GM12878 (cell line): ENCODE measurements around the gene CHL1. TPM values are rescaled to one million over a fixed set of nuclear protein-coding genes. Genes with fewer than 3 reads are reported as not detected.

Experiments used
- ATAC-seq: fragments of 200-7000 bp; cut with Tn5 transposase; 3 replicates; pipeline ENCODE4 v1.9.1; 2020; ENCODE audit warnings: mild to moderate bottlenecking, moderate library complexity
- BruUV-seq: library from RNA; stranded (reverse); fragments of 400-500 nt; replicated peaks from 2 replicates; lab custom pipeline; 2021; lab: Mats Ljungman, UMichigan
- CTCF ChIA-PET: fragments of 300-600 bp; sonication (Branson Sonifier 250); formaldehyde crosslinking; extraction: SDS; loops from one replicate; lab custom pipeline; 2021; ENCODE audit warnings: inconsistent platforms; lab: Yijun Ruan, JAX
- POLR2A ChIA-PET: fragments of 350-600 bp; formaldehyde crosslinking; extraction: SDS; loops from one replicate; lab custom pipeline; 2021; ENCODE audit warnings: inconsistent platforms; lab: Charles Lee
- RAD21 ChIA-PET: fragments of 300-600 bp; sonication (Branson Sonifier 250); formaldehyde crosslinking; loops from one replicate; lab custom pipeline; 2023; ENCODE audit warnings: antibody characterized with exemption; ENCODE audit not compliant: unreplicated experiment; lab: Charles Lee
- SMC1A ChIA-PET: fragments of 300-600 bp; sonication (Branson Sonifier 250); formaldehyde crosslinking; loops from one replicate; lab custom pipeline; 2023; ENCODE audit not compliant: unreplicated experiment, uncharacterized antibody; lab: Charles Lee
- DNase-seq: peaks from one replicate; pipeline ENCODE4 v3.0.0-alpha.2; 2011; ENCODE audit warnings: low read depth, low spot score
- FAIRE-seq: peaks from 3 replicates; lab custom pipeline; 2011; peaks lifted over from hg19 to GRCh38; lab: Jason Lieb, UNC
- H2AFZ ChIP-seq: 2 replicates; pipeline ENCODE4 v1.6.0; 2011; ENCODE audit warnings: low read depth, low read length, control low read depth; ENCODE audit not compliant: control insufficient read depth
- H3K27ac ChIP-seq: 2 replicates; pipeline ENCODE4 v1.5.1; 2011; ENCODE audit warnings: control low read depth; ENCODE audit not compliant: control insufficient read depth, insufficient read depth
- H3K27me3 ChIP-seq, 2 experiments: replicated peaks in 1 of 2; 2 replicates each; pipeline versions ENCODE4 v1.6.0 to v1.6.1; 2011; ENCODE audit warnings: low read length in 1 of 2; ENCODE audit not compliant: control insufficient read depth in 2 of 2, insufficient read depth in 2 of 2
- H3K36me3 ChIP-seq, 2 experiments: 2 replicates each; pipeline ENCODE4 v1.5.1; 2011; ENCODE audit warnings: low read length in 1 of 2; ENCODE audit not compliant: control insufficient read depth in 2 of 2, insufficient read depth in 2 of 2
- H3K4me1 ChIP-seq: 2 replicates; pipeline ENCODE4 v1.6.1; 2011; ENCODE audit warnings: mild to moderate bottlenecking, low read length, moderate library complexity, mixed read lengths; ENCODE audit not compliant: control insufficient read depth, insufficient read depth
- H3K4me2 ChIP-seq: 2 replicates; pipeline ENCODE4 v1.6.0; 2011; ENCODE audit warnings: control low read depth; ENCODE audit not compliant: control insufficient read depth, insufficient read depth
- H3K4me3 ChIP-seq: fragments of 200-600 bp; sonication (generic); 2 replicates; pipeline ENCODE4 v1.5.1; 2016
- H3K79me2 ChIP-seq: 2 replicates; pipeline ENCODE4 v1.6.0; 2011; ENCODE audit warnings: low read length; ENCODE audit not compliant: control insufficient read depth, insufficient read depth
- H3K9ac ChIP-seq: 2 replicates; pipeline ENCODE4 v1.8.0; 2011; ENCODE audit warnings: low read length, control low read depth, mixed read lengths; ENCODE audit not compliant: control insufficient read depth, insufficient read depth
- H3K9me3 ChIP-seq: replicated peaks from 3 replicates; pipeline ENCODE4 v1.5.1; 2011; ENCODE audit warnings: mild to moderate bottlenecking, low read length; ENCODE audit not compliant: control insufficient read depth, insufficient read depth
- H4K20me1 ChIP-seq: 2 replicates; pipeline ENCODE4 v1.6.0; 2011; ENCODE audit not compliant: control insufficient read depth, insufficient read depth
- ATF7 ChIP-seq: fragments of 450-650 bp; IDR thresholded peaks from 2 replicates; pipeline ENCODE4 v1.6.1; 2016; ENCODE audit warnings: low read depth, mild to moderate bottlenecking
- CBX5 ChIP-seq: sonication (generic); IDR thresholded peaks from 2 replicates; pipeline ENCODE4 v1.6.1; 2016; ENCODE audit warnings: low read depth, moderate library complexity, mild to moderate bottlenecking, inconsistent platforms
- GABPA ChIP-seq: IDR thresholded peaks from 2 replicates; pipeline ENCODE4 v1.6.1; 2014; ENCODE audit warnings: antibody characterized with exemption, low read depth, mild to moderate bottlenecking, inconsistent platforms
- RAD51 ChIP-seq: fragments of 450-650 bp; IDR thresholded peaks from 2 replicates; pipeline ENCODE4 v1.6.1; 2016; ENCODE audit warnings: moderate library complexity, mild to moderate bottlenecking, inconsistent platforms
- SMARCA5 ChIP-seq: fragments of 450-650 bp; IDR thresholded peaks from 2 replicates; pipeline ENCODE4 v1.6.1; 2017; ENCODE audit warnings: mild to moderate bottlenecking
- SREBF1 ChIP-seq: IDR thresholded peaks from 2 replicates; pipeline ENCODE4 v1.6.1; 2012; ENCODE audit warnings: mild to moderate bottlenecking, low read length
- WGBS: methylation state at CpG from one replicate; pipeline ENCODE4 v1.1.6; 2016; ENCODE audit warnings: low lambda C conversion rate; ENCODE audit not compliant: insufficient replicate concordance, insufficient coverage; ENCODE audit errors: missing lambda C conversion rate; 5-methylcytosine and 5-hydroxymethylcytosine counted together
- in situ Hi-C: fragments of 300-500 bp; cut with MboI; formaldehyde crosslinking; loops from 9 replicates; pipeline ENCODE4 v1.14.3; 2018; ENCODE audit warnings: mixed read lengths
- intact Hi-C: fragments of 100-400 bp; cut with micrococcal nuclease; formaldehyde crosslinking; loops from one replicate; pipeline ENCODE4 v1.14.2; 2022; ENCODE audit not compliant: unreplicated experiment
- polyA plus RNA-seq, 11 experiments: library from polyadenylated mRNA; depleted of rRNA in 4 of 11; unstranded in 6 of 11; stranded (reverse) in 5 of 11; fragments of >200 nt; fragmentation: Nextera tagmentation in 4 of 11; fragmentation: Illumina TruSeq in 1 of 11; extraction: Ambion mirVana in 4 of 11; extraction: Trizol in 1 of 11; gene quantifications; 1 replicate in 1 of 11; 2 replicates in 10 of 11; pipeline versions ENCODE4 v1.2.1 to v1.2.3, GENCODE V29; 2011 to 2016; ENCODE audit warnings: inconsistent platforms in 2 of 11, missing spikeins in 2 of 11, low read depth in 1 of 11
- total RNA-seq, 4 experiments: library from RNA; depleted of rRNA in 3 of 4; stranded (reverse); fragments of >200 nt in 3 of 4; fragmentation: Illumina TruSeq in 1 of 4; extraction: Trizol in 1 of 4; gene quantifications; 2 replicates each; pipeline versions ENCODE4 v1.2.1 to v1.2.3, GENCODE V29; 2013 to 2021
- TF ChIP-seq, protein P1 (sequence below): fragments of 450-650 bp; IDR thresholded peaks from 2 replicates; pipeline ENCODE4 v1.6.1; 2017; ENCODE audit warnings: mild to moderate bottlenecking, low read depth, inconsistent platforms; ENCODE audit not compliant: poor library complexity, severe bottlenecking
- TF ChIP-seq, protein P2 (sequence below): IDR thresholded peaks from 2 replicates; pipeline ENCODE4 v1.6.1; 2012; ENCODE audit warnings: low read depth, low read length, improper control_type of control experiment
- TF ChIP-seq, protein P3 (sequence below): fragments of 450-650 bp; IDR thresholded peaks from 2 replicates; pipeline ENCODE4 v1.6.1; 2017; ENCODE audit warnings: borderline replicate concordance

CHL1 gene
- total and polyA plus RNA-seq, 10 of the 15 experiments (the other 5 are each of a cell fraction or from before 2014, with no cell fraction given): 0.71 to 30.4 (median 1.8) TPM

DNA sequence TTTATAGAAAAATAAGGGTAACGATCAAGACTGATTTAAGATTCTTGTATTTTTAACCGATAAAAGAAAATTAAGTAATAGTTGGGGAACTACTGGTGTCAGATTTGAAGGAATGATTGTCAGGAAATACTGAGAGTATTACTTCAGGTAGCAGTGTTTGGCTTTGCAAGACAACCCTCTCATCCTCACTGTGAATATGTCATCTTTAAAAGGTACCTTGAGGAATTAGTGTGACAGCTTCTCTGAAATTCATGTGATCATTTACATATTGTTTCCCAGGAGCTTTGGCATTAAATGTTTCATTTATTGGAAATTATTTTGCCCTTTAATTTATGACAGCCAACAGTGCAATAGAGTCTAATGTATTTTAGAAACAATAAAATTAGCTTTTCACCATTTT lies 3.3 kb downstream of the CHL1 start:
- no peak overlapping the region for H2AFZ ChIP-seq
- SMC1A ChIA-PET: interaction anchor here (0.8 to 4.2 kb wide), 8 partner anchors 8 to 154 kb away, joined by 3 to 36 read pairs (median 4); no protein-coding TSS in a partner anchor
- BruUV-seq: no TSS peak
- no peaks in the 10 kb centered on the region for H3K4me1 ChIP-seq
- in situ Hi-C loops: no loop called here
- no peak overlapping the region for H3K4me3 ChIP-seq
- TF ChIP-seq, protein P1, sequence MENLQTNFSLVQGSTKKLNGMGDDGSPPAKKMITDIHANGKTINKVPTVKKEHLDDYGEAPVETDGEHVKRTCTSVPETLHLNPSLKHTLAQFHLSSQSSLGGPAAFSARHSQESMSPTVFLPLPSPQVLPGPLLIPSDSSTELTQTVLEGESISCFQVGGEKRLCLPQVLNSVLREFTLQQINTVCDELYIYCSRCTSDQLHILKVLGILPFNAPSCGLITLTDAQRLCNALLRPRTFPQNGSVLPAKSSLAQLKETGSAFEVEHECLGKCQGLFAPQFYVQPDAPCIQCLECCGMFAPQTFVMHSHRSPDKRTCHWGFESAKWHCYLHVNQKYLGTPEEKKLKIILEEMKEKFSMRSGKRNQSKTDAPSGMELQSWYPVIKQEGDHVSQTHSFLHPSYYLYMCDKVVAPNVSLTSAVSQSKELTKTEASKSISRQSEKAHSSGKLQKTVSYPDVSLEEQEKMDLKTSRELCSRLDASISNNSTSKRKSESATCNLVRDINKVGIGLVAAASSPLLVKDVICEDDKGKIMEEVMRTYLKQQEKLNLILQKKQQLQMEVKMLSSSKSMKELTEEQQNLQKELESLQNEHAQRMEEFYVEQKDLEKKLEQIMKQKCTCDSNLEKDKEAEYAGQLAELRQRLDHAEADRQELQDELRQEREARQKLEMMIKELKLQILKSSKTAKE: no peak
- TF ChIP-seq ATF7 (no peak), SMARCA5 (no peak), GABPA (no peak), CBX5 (no peak), SREBF1 (no peak), RAD51 (no peak)
- TF ChIP-seq, protein P2, sequence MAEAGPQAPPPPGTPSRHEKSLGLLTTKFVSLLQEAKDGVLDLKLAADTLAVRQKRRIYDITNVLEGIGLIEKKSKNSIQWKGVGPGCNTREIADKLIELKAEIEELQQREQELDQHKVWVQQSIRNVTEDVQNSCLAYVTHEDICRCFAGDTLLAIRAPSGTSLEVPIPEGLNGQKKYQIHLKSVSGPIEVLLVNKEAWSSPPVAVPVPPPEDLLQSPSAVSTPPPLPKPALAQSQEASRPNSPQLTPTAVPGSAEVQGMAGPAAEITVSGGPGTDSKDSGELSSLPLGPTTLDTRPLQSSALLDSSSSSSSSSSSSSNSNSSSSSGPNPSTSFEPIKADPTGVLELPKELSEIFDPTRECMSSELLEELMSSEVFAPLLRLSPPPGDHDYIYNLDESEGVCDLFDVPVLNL: no peak
- TF ChIP-seq, protein P3, sequence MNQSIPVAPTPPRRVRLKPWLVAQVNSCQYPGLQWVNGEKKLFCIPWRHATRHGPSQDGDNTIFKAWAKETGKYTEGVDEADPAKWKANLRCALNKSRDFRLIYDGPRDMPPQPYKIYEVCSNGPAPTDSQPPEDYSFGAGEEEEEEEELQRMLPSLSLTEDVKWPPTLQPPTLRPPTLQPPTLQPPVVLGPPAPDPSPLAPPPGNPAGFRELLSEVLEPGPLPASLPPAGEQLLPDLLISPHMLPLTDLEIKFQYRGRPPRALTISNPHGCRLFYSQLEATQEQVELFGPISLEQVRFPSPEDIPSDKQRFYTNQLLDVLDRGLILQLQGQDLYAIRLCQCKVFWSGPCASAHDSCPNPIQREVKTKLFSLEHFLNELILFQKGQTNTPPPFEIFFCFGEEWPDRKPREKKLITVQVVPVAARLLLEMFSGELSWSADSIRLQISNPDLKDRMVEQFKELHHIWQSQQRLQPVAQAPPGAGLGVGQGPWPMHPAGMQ: no peak
- H3K27me3 ChIP-seq: peaks cover 0 to 5% of the 10 kb centered on the region in 2 experiments; a peak in 2 of 4 replicates
- FAIRE-seq (no peak), ATAC-seq (no peak), DNase-seq (no peak)
- H3K9ac ChIP-seq: no peak overlapping the region
- no peak overlapping the region for H3K4me2 ChIP-seq
- H4K20me1 ChIP-seq: no peaks in the 10 kb centered on the region
- no peaks in the 10 kb centered on the region for H3K79me2 ChIP-seq
- RAD21 ChIA-PET: interaction anchor here (1.1 to 5.0 kb wide), 4 partner anchors 18 to 154 kb away, joined by 3 to 22 read pairs (median 6); no protein-coding TSS in a partner anchor
- no peak overlapping the region for H3K27ac ChIP-seq
- intact Hi-C loops: loop anchor here (5.0 kb wide), 2 partner anchors 77 to 152 kb away; no protein-coding TSS in a partner anchor
- CTCF ChIA-PET: interaction anchor here (1.1 to 2.0 kb wide), 4 partner anchors 8 to 154 kb away, joined by 4 to 10 read pairs (median 6); no protein-coding TSS in a partner anchor
- POLR2A ChIA-PET: interaction anchor here (0.9 kb wide), 1 partner anchor 9 kb away, joined by 3 read pairs; no protein-coding TSS in a partner anchor
- no peaks in the 10 kb centered on the region for H3K9me3 ChIP-seq
- no peaks in the 10 kb centered on the region for H3K36me3 ChIP-seq
- 93% methylated on average over 2 of the region's 2 CpGs for WGBS
